ENCODE data around the gene EPHA5. TPM values are rescaled to one million over a fixed set of nuclear protein-coding genes. Genes with fewer than 3 reads are reported as not detected.

The EPHA5 gene
- total RNA-seq, 1 experiment from 2014 or later, result not detected

DNA sequence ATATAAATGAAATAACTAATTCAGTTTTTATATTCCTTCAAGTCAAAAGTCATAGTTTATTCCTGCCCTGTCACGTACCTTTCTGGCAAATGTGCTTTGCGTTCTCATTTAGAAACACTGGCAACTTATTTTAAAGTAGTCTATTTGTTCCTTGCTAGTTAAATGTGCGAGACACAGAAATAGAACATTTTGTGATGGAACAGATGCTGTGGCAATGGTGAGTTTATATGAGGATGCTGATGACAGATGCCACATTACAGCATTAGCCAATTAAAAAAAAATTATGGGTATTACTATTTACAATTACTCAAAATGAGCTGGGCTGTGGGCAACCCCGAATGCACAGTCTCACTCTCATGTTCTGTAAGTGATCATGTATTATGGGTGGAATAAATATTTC is 26.1 kb upstream of the EPHA5 start:
- no peak overlapping the region for H4K91ac ChIP-seq (ENCODE audit: insufficient read length, low read depth, low read length)
- H3K4me2 ChIP-seq (ENCODE audit: insufficient read depth, insufficient read length, low read length), result no peak overlapping the region
- no peak overlapping the region for H3K4ac ChIP-seq (ENCODE audit: low read depth, low read length)
- H3K79me1 ChIP-seq (ENCODE audit: insufficient read depth, low read depth, low read length, poor library complexity, severe bottlenecking), result no peaks in the 10 kb centered on the region
- H3K56ac ChIP-seq (ENCODE audit: insufficient read length, low read depth, low read length), result no peak overlapping the region
- H4K20me1 ChIP-seq (ENCODE audit: control insufficient read depth, insufficient read depth, insufficient read length), result no peaks in the 10 kb centered on the region
- no peak overlapping the region for H2BK20ac ChIP-seq (ENCODE audit: low read depth, low read length, poor library complexity, severe bottlenecking)
- no peak overlapping the region for H3K9ac ChIP-seq (ENCODE audit: extremely low read depth, insufficient read length, low read length)
- no peak overlapping the region for H3T11ph ChIP-seq (ENCODE audit: low read length)
- H3K14ac ChIP-seq (ENCODE audit: insufficient read depth, low read length), result no peak overlapping the region
- Mint-ChIP-seq H3K4me3 (no peak overlapping the region), H3K36me3 (ENCODE audit: insufficient read depth in 1 of 3, low read depth in 3 of 3) (no peaks in the 10 kb centered on the region), H3K4me1 (peaks cover 5 to 7% of the 10 kb centered on the region in 2 experiments), H3K27ac (no peak overlapping the region), H3K9me3 (no peaks in the 10 kb centered on the region), H3K27me3 (ENCODE audit: low read depth) (no peaks in the 10 kb centered on the region)
- no CpG with 5 or more reads among the region's 4 CpGs for WGBS (ENCODE audit: extremely low coverage, insufficient read length, low lambda C conversion rate)
- H3K79me2 ChIP-seq (ENCODE audit: insufficient read depth, low read length), result no peaks in the 10 kb centered on the region
- no peak overlapping the region for H3K23ac ChIP-seq (ENCODE audit: insufficient read length, low read depth, low read length)
- H3K27ac ChIP-seq (ENCODE audit: insufficient read length, low read depth, low read length), result no peak overlapping the region
- no peak overlapping the region for H2BK120ac ChIP-seq (ENCODE audit: low read depth, low read length, poor library complexity, severe bottlenecking)
- no peaks in the 10 kb centered on the region for H3K27me3 ChIP-seq (ENCODE audit: insufficient read depth, low read length)
- H2AK5ac ChIP-seq (ENCODE audit: insufficient read length, low read length), result no peak overlapping the region
- H3K9me3 ChIP-seq (ENCODE audit: control insufficient read depth, low read depth, low read length), result no peaks in the 10 kb centered on the region
- no peak overlapping the region for H4K8ac ChIP-seq (replicated peaks; ENCODE audit: insufficient read length, low read depth, low read length)
- no peak overlapping the region for H2BK12ac ChIP-seq (ENCODE audit: insufficient read length, low read depth, low read length)
- H2BK15ac ChIP-seq (ENCODE audit: low read depth, low read length), result no peak overlapping the region
- TF ChIP-seq, protein P1, sequence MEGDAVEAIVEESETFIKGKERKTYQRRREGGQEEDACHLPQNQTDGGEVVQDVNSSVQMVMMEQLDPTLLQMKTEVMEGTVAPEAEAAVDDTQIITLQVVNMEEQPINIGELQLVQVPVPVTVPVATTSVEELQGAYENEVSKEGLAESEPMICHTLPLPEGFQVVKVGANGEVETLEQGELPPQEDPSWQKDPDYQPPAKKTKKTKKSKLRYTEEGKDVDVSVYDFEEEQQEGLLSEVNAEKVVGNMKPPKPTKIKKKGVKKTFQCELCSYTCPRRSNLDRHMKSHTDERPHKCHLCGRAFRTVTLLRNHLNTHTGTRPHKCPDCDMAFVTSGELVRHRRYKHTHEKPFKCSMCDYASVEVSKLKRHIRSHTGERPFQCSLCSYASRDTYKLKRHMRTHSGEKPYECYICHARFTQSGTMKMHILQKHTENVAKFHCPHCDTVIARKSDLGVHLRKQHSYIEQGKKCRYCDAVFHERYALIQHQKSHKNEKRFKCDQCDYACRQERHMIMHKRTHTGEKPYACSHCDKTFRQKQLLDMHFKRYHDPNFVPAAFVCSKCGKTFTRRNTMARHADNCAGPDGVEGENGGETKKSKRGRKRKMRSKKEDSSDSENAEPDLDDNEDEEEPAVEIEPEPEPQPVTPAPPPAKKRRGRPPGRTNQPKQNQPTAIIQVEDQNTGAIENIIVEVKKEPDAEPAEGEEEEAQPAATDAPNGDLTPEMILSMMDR (conservative IDR thresholded peaks at IDR 0.05), result no peak
- no peaks in the 10 kb centered on the region for H3K23me2 ChIP-seq (ENCODE audit: insufficient read length, low read depth, low read length, poor library complexity, severe bottlenecking)
- H4K5ac ChIP-seq (ENCODE audit: insufficient read length, low read depth, low read length), result no peak overlapping the region
- H3K18ac ChIP-seq (ENCODE audit: insufficient read length, low read depth, low read length), result no peak overlapping the region
- no peaks in the 10 kb centered on the region for H3K4me1 ChIP-seq (ENCODE audit: insufficient read depth, low read length)
- no peak for DNase-seq
- H2BK5ac ChIP-seq (ENCODE audit: insufficient read length, low read length), result no peak overlapping the region
- no peak overlapping the region for H2AFZ ChIP-seq (ENCODE audit: low read length)
